Hepatocyte (in vitro differentiated cells): ENCODE measurements around the gene CDC42EP2.

Experiments used
- CTCF ChIP-seq: fragments of 200-600 bp; sonication (generic); IDR thresholded peaks from 2 replicates; pipeline ENCODE4 v1.5.1; 2016; ENCODE audit warnings: antibody characterized with exemption, mild to moderate bottlenecking; ENCODE audit not compliant: poor library complexity
- EZH2 ChIP-seq: fragments of 200-600 bp; sonication (generic); IDR thresholded peaks from 2 replicates; pipeline ENCODE4 v1.6.1; 2016; ENCODE audit warnings: antibody characterized with exemption, mild to moderate bottlenecking, borderline replicate concordance
- EZH2phosphoT487 ChIP-seq: fragments of 200-600 bp; sonication (generic); IDR thresholded peaks from one replicate; pipeline ENCODE4 v1.6.1; 2018; ENCODE audit warnings: antibody characterized with exemption, mild to moderate bottlenecking, low read depth, moderate library complexity; ENCODE audit not compliant: unreplicated experiment, severe bottlenecking

- TF ChIP-seq EZH2, result no peak
- no peak for TF ChIP-seq CTCF
- TF ChIP-seq EZH2phosphoT487, result no peak
Measured at GRCh38 chr11:65320386-65321075, 5.9 kb downstream of the CDC42EP2 start.
